Measurements from ENCODE around the gene TEKT3.

The TEKT3 gene

GRCh38 chr17:15263680-15264079 lies 77.7 kb downstream of the TEKT3 start:
- no peak for DNase-seq

- DNase-seq = no peak
These were observed 78.2 kb downstream of the TEKT3 start for GRCh38 chr17:15263206-15263579.

GRCh38 chr17:15262291-15263205 lies 78.8 kb downstream of the TEKT3 start:
- no peak for DNase-seq

GRCh38 chr17:15261802-15262290 lies 79.6 kb downstream of the TEKT3 start:
- no peak for DNase-seq

GRCh38 chr17:15261258-15261801 lies 80.1 kb downstream of the TEKT3 start:
- no peak for DNase-seq

GRCh38 chr17:15260376-15261257 lies 80.8 kb downstream of the TEKT3 start:
- DNase-seq = peak; percentile 52 to 69

GRCh38 chr17:15257796-15258512 lies 83.4 kb downstream of the TEKT3 start:
- no peak for DNase-seq

- DNase-seq = peak; percentile 56 to 58
These were observed 84.1 kb downstream of the TEKT3 start for GRCh38 chr17:15257258-15257788.

GRCh38 chr17:15256689-15257088 lies 84.7 kb downstream of the TEKT3 start:
- no peak for DNase-seq

GRCh38 chr17:15255713-15256454 lies 85.5 kb downstream of the TEKT3 start:
- no peak for DNase-seq

Measured in stimulated activated CD4-positive, alpha-beta T cell treated with anti-CD3 and anti-CD28 coated beads, Interleukin-2, amount 100 ng/mL, for 48 hours (primary cell).